RWPE2 (cell line): ENCODE results near the gene EPHA10.
A peak's percentile ranks its signal among the peaks of the same experiment; 100 is the strongest.

Source experiments
- ATAC-seq: fragments of 200-7000 bp; cut with Tn5 transposase; 3 replicates; pipeline ENCODE4 v1.9.1; 2021; ENCODE audit warnings: low read depth
- DNase-seq: peaks from one replicate; pipeline ENCODE4 v3.0.0-alpha.2; 2020; ENCODE audit warnings: low spot score
- H3K27ac ChIP-seq: fragments of 450-650 bp; 2 replicates; pipeline ENCODE4 v1.5.1; 2017; ENCODE audit warnings: mild to moderate bottlenecking; ENCODE audit not compliant: poor library complexity, severe bottlenecking
- H3K27me3 ChIP-seq: fragments of 250-450 bp; sonication (Bioruptor Pico); 2 replicates; pipeline ENCODE4 v1.5.1; 2021; ENCODE audit warnings: mild to moderate bottlenecking, moderate library complexity; ENCODE audit not compliant: insufficient read depth, poor library complexity, severe bottlenecking
- H3K36me3 ChIP-seq: fragments of 250-450 bp; sonication (Bioruptor Pico); 2 replicates; pipeline ENCODE4 v1.5.1; 2020; ENCODE audit warnings: low read depth, mild to moderate bottlenecking, moderate library complexity
- H3K4me1 ChIP-seq: fragments of 250-450 bp; sonication (Bioruptor Pico); 2 replicates; pipeline ENCODE4 v1.5.1; 2021; ENCODE audit warnings: mild to moderate bottlenecking, moderate library complexity; ENCODE audit not compliant: insufficient read depth, poor library complexity, severe bottlenecking
- H3K4me3 ChIP-seq: fragments of 250-450 bp; sonication (Bioruptor Pico); 2 replicates; pipeline ENCODE4 v1.5.1; 2021; ENCODE audit warnings: mild to moderate bottlenecking, moderate library complexity; ENCODE audit not compliant: severe bottlenecking
- H3K9me3 ChIP-seq: fragments of 250-450 bp; sonication (Bioruptor Pico); 2 replicates; pipeline ENCODE4 v1.5.1; 2021; ENCODE audit warnings: mild to moderate bottlenecking, moderate library complexity; ENCODE audit not compliant: severe bottlenecking
- TF ChIP-seq, protein P1 (sequence below): fragments of 450-650 bp; IDR thresholded peaks from one replicate; pipeline ENCODE4 v1.5.1; 2017; ENCODE audit warnings: mild to moderate bottlenecking, moderate library complexity; ENCODE audit not compliant: poor library complexity, severe bottlenecking

The EPHA10 gene

DNA sequence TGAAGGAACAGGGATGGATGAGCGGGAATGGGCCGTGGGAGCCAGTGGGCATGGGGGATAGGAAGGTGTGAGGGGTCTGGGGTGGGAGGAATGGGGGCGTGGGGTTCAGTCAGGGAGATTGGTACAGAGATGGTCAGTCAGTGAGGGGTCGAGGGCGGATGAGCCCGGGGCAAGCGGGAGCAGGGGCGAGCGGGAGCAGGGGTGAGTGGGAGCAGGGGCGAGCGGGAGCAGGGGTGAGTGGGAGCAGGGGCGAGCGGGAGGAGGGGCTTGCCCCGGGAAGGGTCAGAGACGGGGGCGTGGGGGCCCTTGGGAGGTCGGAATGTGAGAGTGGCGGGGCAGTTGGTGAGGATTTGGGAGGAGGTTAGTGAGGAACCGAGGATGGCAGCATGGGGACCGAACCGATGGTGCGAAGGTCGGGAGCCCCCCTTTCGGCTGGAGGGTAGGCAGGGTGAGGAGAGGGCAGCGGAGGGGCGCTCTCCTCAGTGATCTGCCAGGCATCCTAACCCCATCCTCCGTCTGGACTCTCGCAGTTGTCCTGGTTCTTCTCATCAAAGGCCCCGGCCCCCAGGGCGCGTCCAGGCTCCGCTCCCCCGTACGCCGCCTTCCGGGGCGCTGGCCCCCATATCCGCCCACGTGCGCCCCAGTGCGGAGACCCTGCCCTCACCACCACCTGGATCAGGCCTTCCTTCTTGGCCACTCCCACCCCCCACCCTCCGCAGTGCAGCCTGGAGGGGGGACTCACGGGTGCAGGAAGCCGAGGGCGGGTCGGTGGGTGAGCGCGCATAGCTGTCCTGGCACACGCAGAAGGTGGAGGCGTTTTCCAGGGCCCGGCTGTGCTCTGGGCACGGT lies 11.2 kb downstream of the EPHA10 start:
- TF ChIP-seq, protein P1, sequence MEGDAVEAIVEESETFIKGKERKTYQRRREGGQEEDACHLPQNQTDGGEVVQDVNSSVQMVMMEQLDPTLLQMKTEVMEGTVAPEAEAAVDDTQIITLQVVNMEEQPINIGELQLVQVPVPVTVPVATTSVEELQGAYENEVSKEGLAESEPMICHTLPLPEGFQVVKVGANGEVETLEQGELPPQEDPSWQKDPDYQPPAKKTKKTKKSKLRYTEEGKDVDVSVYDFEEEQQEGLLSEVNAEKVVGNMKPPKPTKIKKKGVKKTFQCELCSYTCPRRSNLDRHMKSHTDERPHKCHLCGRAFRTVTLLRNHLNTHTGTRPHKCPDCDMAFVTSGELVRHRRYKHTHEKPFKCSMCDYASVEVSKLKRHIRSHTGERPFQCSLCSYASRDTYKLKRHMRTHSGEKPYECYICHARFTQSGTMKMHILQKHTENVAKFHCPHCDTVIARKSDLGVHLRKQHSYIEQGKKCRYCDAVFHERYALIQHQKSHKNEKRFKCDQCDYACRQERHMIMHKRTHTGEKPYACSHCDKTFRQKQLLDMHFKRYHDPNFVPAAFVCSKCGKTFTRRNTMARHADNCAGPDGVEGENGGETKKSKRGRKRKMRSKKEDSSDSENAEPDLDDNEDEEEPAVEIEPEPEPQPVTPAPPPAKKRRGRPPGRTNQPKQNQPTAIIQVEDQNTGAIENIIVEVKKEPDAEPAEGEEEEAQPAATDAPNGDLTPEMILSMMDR = no peak
- peaks cover 46% of the 10 kb centered on the region for H3K27me3 ChIP-seq
- H3K27ac ChIP-seq = no peak overlapping the region
- H3K4me3 ChIP-seq = no peak overlapping the region
- no peaks in the 10 kb centered on the region for H3K9me3 ChIP-seq
- no peak for DNase-seq
- ATAC-seq = no peak
- no peaks in the 10 kb centered on the region for H3K36me3 ChIP-seq
- no peaks in the 10 kb centered on the region for H3K4me1 ChIP-seq

DNA sequence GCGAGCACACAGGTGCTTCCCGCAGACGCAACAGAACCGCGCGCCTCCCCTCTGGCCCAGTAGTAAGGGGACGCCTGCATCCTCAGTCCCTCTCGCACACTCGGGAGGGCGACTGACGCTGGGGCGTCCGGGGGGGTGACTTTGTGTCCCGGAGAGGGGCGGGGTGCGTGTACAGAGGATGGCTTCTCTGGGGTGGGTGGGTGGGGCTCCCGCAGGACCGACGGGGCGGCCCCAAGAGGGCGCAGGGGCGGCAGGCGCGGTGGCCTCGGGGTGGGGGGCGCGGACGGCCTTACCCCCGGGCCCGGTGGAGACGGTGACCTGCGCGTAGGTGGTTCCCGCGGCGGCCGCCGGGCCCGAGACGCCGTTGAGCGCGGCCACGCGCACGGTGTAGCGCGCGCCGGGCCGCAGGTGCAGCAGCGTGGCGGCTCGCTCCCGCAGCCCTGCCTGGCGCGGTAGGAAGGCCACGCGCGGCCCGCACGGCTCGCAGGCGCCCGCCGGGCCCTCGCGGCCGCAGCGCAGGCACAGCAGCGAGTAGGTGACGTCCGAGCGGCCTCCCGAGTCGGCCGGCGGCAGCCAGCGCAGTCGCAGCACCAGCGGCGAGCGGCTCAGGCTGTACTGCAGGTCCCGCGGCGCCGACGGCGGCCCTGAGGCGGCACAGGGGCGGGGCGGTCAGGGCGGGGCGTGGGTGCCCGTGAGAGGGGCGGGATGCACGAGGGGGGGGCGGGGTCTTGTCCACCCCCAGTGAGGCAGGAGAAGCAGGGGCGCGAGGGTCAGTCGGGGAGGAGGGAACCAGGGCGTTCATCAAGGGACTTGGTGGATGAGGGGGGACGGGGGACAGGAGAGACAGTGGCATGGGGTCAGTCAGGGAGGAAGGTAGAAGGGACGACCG lies 12.1 kb downstream of the EPHA10 start:
- Histone ChIP-seq H3K4me3 (peak overlapping the region; percentile 35), H3K9me3 (no peaks in the 10 kb centered on the region), H3K27me3 (peaks cover 47% of the 10 kb centered on the region), H3K27ac (no peak overlapping the region), H3K36me3 (no peaks in the 10 kb centered on the region), H3K4me1 (no peaks in the 10 kb centered on the region)
- ATAC-seq (peak; percentile 60), DNase-seq (no peak)
- TF ChIP-seq, protein P1 = no peak

DNA sequence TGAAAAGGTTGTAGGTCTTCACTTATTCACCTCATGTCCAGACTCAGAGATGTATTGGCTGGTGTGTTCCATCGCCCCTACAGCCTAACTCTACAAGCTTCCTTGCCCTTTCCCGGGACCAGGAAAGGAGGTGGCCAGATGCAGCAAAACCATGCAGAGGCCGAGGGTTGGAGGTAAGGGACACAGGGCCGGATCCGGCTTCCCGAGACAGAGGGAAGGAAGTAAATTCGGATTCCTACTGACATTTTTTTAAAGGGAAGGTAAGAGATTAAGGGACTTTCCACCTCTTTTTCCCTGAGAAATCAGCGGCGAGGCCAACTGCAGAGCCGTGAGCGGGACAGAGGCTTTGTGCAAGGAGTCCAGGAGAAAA lies 12.7 kb downstream of the EPHA10 start:
- DNase-seq = no peak
- no peaks in the 10 kb centered on the region for H3K36me3 ChIP-seq
- H3K27me3 ChIP-seq = peaks cover 47% of the 10 kb centered on the region
- no peak for ATAC-seq
- no peaks in the 10 kb centered on the region for H3K4me1 ChIP-seq
- TF ChIP-seq, protein P1 = no peak
- no peak overlapping the region for H3K4me3 ChIP-seq
- H3K27ac ChIP-seq = no peak overlapping the region
- H3K9me3 ChIP-seq = no peaks in the 10 kb centered on the region

DNA sequence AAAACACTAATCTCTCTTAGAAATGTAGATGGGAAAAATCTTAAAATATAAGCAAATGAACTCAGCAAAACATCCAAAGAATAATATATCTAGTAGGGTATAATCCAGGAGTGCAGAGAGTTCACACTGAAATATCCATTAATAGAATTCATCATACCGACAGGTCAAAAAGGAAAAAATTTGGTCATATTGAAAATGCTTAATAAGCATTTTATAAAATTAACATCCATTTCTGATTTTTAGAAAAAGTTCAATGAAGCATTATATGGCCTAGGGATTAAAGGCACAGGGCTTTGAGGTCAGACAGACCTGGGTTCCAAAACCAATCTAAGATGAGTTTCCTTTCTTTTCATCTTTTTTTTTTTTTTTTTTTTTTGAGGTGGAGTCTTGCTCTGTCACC lies 16.4 kb downstream of the EPHA10 start:
- TF ChIP-seq, protein P1 = no peak
- ATAC-seq = no peak
- Histone ChIP-seq H3K27ac (no peak overlapping the region), H3K27me3 (peaks cover 19% of the 10 kb centered on the region), H3K4me1 (no peaks in the 10 kb centered on the region), H3K36me3 (no peaks in the 10 kb centered on the region), H3K9me3 (peaks cover 4% of the 10 kb centered on the region), H3K4me3 (no peak overlapping the region)
- DNase-seq = no peak
